Type B pancreatic cell (in vitro differentiated cells): ENCODE results near the gene CSF1R. TPM values are rescaled to one million over a fixed set of nuclear protein-coding genes. Genes with fewer than 3 reads are reported as not detected.

Source experiments
- DNase-seq: peaks from one replicate; pipeline ENCODE4 v3.0.0; 2021; ENCODE audit warnings: mixed read lengths; ENCODE audit not compliant: unreplicated experiment; ENCODE audit errors: extremely low spot score
- H3K27ac Mint-ChIP-seq: 2 replicates; pipeline ENCODE4 v1.8.0; 2021; ENCODE audit warnings: mild to moderate bottlenecking, mixed read lengths
- H3K27me3 Mint-ChIP-seq: 2 replicates; pipeline ENCODE4 v1.8.0; 2021; ENCODE audit warnings: mixed read lengths
- H3K36me3 Mint-ChIP-seq: 2 replicates; pipeline ENCODE4 v1.8.0; 2021; ENCODE audit warnings: mixed read lengths
- H3K4me1 Mint-ChIP-seq: one replicate; pipeline ENCODE4 v1.8.0; 2021; ENCODE audit warnings: mixed read lengths; ENCODE audit not compliant: unreplicated experiment
- H3K4me3 Mint-ChIP-seq: 2 replicates; pipeline ENCODE4 v1.8.0; 2021; ENCODE audit warnings: mild to moderate bottlenecking, mixed read lengths
- H3K9me3 Mint-ChIP-seq: 2 replicates; pipeline ENCODE4 v1.8.0; 2021; ENCODE audit warnings: mixed read lengths
- CTCF ChIP-seq: fragments of 200-600 bp; sonication (generic); conservative IDR thresholded peaks from 2 replicates; pipeline ENCODE4 v1.5.0; 2021; ENCODE audit warnings: antibody characterized with exemption, mild to moderate bottlenecking
- total RNA-seq: library from RNA; stranded (reverse); gene quantifications from 2 replicates; pipeline ENCODE4 v1.2.1, GENCODE V29; 2021; ENCODE audit warnings: low replicate concordance

The CSF1R gene
- total RNA-seq, 1 donor from 2014 or later = 4.0 TPM

- H3K4me1 Mint-ChIP-seq = peaks cover 7% of the 10 kb centered on the region
- no peak overlapping the region for H3K27ac Mint-ChIP-seq
- DNase-seq = no peak
- no peak for TF ChIP-seq CTCF
- no peak overlapping the region for H3K4me3 Mint-ChIP-seq
- no peaks in the 10 kb centered on the region for H3K9me3 Mint-ChIP-seq
- peaks cover 2% of the 10 kb centered on the region for H3K27me3 Mint-ChIP-seq
- H3K36me3 Mint-ChIP-seq = peaks cover 6% of the 10 kb centered on the region
Observed at GRCh38 chr5:150059623-150060022, 26.7 kb downstream of the CSF1R start.

GRCh38 chr5:150058480-150059126 lies 27.8 kb downstream of the CSF1R start:
- H3K36me3 Mint-ChIP-seq = peaks cover 6% of the 10 kb centered on the region
- no peak for TF ChIP-seq CTCF
- DNase-seq = no peak
- no peak overlapping the region for H3K27ac Mint-ChIP-seq
- H3K27me3 Mint-ChIP-seq = no peaks in the 10 kb centered on the region
- H3K9me3 Mint-ChIP-seq = no peaks in the 10 kb centered on the region
- peaks cover 7% of the 10 kb centered on the region for H3K4me1 Mint-ChIP-seq
- H3K4me3 Mint-ChIP-seq = no peak overlapping the region

- H3K27ac Mint-ChIP-seq = peak overlapping the region; percentile 53
- H3K9me3 Mint-ChIP-seq = no peaks in the 10 kb centered on the region
- no peak overlapping the region for H3K4me3 Mint-ChIP-seq
- DNase-seq = no peak
- H3K27me3 Mint-ChIP-seq = no peaks in the 10 kb centered on the region
- H3K36me3 Mint-ChIP-seq = peaks cover 12% of the 10 kb centered on the region
- TF ChIP-seq CTCF = no peak
- H3K4me1 Mint-ChIP-seq = peaks cover 7% of the 10 kb centered on the region
Observed at GRCh38 chr5:150057996-150058395, 28.4 kb downstream of the CSF1R start.

- H3K27me3 Mint-ChIP-seq = no peaks in the 10 kb centered on the region
- no peak for DNase-seq
- H3K27ac Mint-ChIP-seq = peak overlapping the region; percentile 53
- TF ChIP-seq CTCF = no peak
- no peak overlapping the region for H3K4me3 Mint-ChIP-seq
- H3K4me1 Mint-ChIP-seq = peaks cover 7% of the 10 kb centered on the region
- H3K9me3 Mint-ChIP-seq = no peaks in the 10 kb centered on the region
- H3K36me3 Mint-ChIP-seq = peaks cover 13% of the 10 kb centered on the region
Observed at GRCh38 chr5:150057511-150057910, 28.8 kb downstream of the CSF1R start.

- Mint-ChIP-seq H3K27me3 (no peaks in the 10 kb centered on the region), H3K27ac (no peak overlapping the region), H3K36me3 (peaks cover 13% of the 10 kb centered on the region), H3K9me3 (no peaks in the 10 kb centered on the region), H3K4me3 (no peak overlapping the region), H3K4me1 (peaks cover 7% of the 10 kb centered on the region)
- no peak for TF ChIP-seq CTCF
- DNase-seq = no peak
Observed at GRCh38 chr5:150057052-150057451, 29.3 kb downstream of the CSF1R start.

GRCh38 chr5:150056075-150056443 lies 30.3 kb downstream of the CSF1R start:
- no peaks in the 10 kb centered on the region for H3K9me3 Mint-ChIP-seq
- DNase-seq = no peak
- no peak overlapping the region for H3K4me3 Mint-ChIP-seq
- TF ChIP-seq CTCF = no peak
- no peak overlapping the region for H3K27ac Mint-ChIP-seq
- H3K4me1 Mint-ChIP-seq = peaks cover 7% of the 10 kb centered on the region
- no peaks in the 10 kb centered on the region for H3K27me3 Mint-ChIP-seq
- H3K36me3 Mint-ChIP-seq = peaks cover 13% of the 10 kb centered on the region
